ENCODE measurements around the gene LPAR2.

DNA sequence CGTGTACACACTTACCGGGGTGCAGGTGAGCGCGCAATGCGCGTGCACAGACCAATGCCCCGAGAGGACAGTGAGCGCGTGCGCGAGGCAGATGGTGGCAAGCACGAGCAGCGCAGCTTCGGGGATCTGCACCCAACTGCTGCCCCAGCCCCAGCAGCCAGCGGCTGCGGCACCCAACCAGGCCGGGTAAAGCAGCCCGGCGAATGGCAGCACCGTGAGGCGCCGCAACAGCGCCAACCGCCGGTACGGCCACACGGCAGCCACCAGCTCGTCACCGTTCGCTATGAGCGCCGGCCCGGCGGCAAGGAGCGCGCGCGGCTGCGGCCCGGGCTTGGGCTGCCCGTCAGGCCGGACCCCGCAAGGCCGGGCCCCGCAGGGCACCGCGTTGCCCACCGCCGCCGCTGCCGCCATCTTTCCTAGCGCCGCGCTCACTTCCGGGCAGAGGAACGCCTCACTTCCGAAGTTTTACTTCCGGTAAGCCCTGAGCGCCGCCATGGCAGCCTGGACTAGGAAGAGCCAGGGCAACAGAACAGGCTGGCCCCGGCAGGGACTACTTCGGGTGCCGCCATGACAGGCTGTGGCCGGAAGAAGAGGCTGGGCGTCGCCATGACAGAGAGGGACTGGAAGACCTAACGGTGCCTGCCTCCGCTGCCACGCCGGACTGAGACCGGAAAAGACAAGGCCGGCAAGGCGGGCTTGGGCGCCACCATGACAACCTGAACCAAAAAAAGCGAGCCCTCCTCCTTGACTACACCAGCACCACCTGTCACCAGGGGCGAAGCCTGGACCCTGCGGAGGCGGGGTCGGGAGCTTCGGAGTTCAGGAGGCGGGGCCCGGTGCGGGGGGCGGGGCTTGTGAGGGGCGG is 35.5 kb upstream of the LPAR2 start, which contains the start of gene ATP13A1:
- TF ChIP-seq RAD21 (IDR thresholded peaks at IDR 0.05; ENCODE audit: insufficient read depth, low read depth, low read length) (no peak), ZNF274 (IDR thresholded peaks at IDR 0.05; ENCODE audit: insufficient read depth, insufficient read length) (no peak), HDAC2 (IDR thresholded peaks at IDR 0.05) (no peak), JUND (IDR thresholded peaks at IDR 0.05; ENCODE audit: low read depth, low read length) (no peak), POLR2AphosphoS5 (IDR thresholded peaks at IDR 0.05; ENCODE audit: low read length) (peak; percentile 75), POLR2A (IDR thresholded peaks at IDR 0.05; ENCODE audit: low read depth, low read length) (peak; percentile 88), EZH2 (IDR thresholded peaks at IDR 0.05; ENCODE audit: borderline replicate concordance, control insufficient read depth, low read depth, low read length) (no peak), PML (IDR thresholded peaks at IDR 0.05; ENCODE audit: low read length) (no peak), EGR1 (IDR thresholded peaks at IDR 0.05; ENCODE audit: borderline replicate concordance in 1 of 2, low read depth in 2 of 2, low read length in 2 of 2) (peak in 1 of 2 experiments; percentile 58; a peak in 1 of 3 replicates), MYC (IDR thresholded peaks at IDR 0.05; ENCODE audit: insufficient read depth, insufficient read length, insufficient replicate concordance, low read length, severe bottlenecking) (peak; percentile 62), POLR2AphosphoS2 (IDR thresholded peaks at IDR 0.05; ENCODE audit: low read depth, low read length) (peak; percentile 63; the same call in 1 of the 2 replicates)
- TF ChIP-seq, protein P1, sequence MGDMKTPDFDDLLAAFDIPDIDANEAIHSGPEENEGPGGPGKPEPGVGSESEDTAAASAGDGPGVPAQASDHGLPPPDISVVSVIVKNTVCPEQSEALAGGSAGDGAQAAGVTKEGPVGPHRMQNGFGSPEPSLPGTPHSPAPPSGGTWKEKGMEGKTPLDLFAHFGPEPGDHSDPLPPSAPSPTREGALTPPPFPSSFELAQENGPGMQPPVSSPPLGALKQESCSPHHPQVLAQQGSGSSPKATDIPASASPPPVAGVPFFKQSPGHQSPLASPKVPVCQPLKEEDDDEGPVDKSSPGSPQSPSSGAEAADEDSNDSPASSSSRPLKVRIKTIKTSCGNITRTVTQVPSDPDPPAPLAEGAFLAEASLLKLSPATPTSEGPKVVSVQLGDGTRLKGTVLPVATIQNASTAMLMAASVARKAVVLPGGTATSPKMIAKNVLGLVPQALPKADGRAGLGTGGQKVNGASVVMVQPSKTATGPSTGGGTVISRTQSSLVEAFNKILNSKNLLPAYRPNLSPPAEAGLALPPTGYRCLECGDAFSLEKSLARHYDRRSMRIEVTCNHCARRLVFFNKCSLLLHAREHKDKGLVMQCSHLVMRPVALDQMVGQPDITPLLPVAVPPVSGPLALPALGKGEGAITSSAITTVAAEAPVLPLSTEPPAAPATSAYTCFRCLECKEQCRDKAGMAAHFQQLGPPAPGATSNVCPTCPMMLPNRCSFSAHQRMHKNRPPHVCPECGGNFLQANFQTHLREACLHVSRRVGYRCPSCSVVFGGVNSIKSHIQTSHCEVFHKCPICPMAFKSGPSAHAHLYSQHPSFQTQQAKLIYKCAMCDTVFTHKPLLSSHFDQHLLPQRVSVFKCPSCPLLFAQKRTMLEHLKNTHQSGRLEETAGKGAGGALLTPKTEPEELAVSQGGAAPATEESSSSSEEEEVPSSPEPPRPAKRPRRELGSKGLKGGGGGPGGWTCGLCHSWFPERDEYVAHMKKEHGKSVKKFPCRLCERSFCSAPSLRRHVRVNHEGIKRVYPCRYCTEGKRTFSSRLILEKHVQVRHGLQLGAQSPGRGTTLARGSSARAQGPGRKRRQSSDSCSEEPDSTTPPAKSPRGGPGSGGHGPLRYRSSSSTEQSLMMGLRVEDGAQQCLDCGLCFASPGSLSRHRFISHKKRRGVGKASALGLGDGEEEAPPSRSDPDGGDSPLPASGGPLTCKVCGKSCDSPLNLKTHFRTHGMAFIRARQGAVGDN (IDR thresholded peaks at IDR 0.05) = peak; percentile 70
- TF ChIP-seq, protein P2, sequence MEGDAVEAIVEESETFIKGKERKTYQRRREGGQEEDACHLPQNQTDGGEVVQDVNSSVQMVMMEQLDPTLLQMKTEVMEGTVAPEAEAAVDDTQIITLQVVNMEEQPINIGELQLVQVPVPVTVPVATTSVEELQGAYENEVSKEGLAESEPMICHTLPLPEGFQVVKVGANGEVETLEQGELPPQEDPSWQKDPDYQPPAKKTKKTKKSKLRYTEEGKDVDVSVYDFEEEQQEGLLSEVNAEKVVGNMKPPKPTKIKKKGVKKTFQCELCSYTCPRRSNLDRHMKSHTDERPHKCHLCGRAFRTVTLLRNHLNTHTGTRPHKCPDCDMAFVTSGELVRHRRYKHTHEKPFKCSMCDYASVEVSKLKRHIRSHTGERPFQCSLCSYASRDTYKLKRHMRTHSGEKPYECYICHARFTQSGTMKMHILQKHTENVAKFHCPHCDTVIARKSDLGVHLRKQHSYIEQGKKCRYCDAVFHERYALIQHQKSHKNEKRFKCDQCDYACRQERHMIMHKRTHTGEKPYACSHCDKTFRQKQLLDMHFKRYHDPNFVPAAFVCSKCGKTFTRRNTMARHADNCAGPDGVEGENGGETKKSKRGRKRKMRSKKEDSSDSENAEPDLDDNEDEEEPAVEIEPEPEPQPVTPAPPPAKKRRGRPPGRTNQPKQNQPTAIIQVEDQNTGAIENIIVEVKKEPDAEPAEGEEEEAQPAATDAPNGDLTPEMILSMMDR (IDR thresholded peaks at IDR 0.05 in 2 of 3, conservative IDR thresholded peaks at IDR 0.05 in 1 of 3; ENCODE audit: control insufficient read depth in 2 of 3, extremely low read depth in 1 of 3, insufficient read depth in 1 of 3, low read depth in 3 of 3, low read length in 3 of 3) = no peak; a peak in 1 of 6 replicates
- TF ChIP-seq, protein P3, sequence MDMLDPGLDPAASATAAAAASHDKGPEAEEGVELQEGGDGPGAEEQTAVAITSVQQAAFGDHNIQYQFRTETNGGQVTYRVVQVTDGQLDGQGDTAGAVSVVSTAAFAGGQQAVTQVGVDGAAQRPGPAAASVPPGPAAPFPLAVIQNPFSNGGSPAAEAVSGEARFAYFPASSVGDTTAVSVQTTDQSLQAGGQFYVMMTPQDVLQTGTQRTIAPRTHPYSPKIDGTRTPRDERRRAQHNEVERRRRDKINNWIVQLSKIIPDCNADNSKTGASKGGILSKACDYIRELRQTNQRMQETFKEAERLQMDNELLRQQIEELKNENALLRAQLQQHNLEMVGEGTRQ (IDR thresholded peaks at IDR 0.05; ENCODE audit: borderline replicate concordance, low read depth, low read length) = no peak

Measured in GM12878 (cell line).